Spleen (tissue), 7 donors: Measurements from ENCODE around the gene LGALS9.

Source experiments
- POLR2A ChIP-seq, 3 donors: fragments of 450-650 bp; IDR thresholded peaks; one replicate each; pipeline ENCODE4 v1.5.1; 2017; ENCODE audit warnings: antibody characterized with exemption in 3 of 3, mild to moderate bottlenecking in 1 of 3
- POLR2AphosphoS5 ChIP-seq, 3 donors: sonication (generic); formaldehyde crosslinking; IDR thresholded peaks; one replicate each; pipeline ENCODE4 v1.5.1; 2017; ENCODE audit warnings: antibody characterized with exemption in 3 of 3
- TF ChIP-seq, protein P1 (sequence below), 11 experiments: fragments of 200-600 bp in 7 of 11; fragments of 450-650 bp in 4 of 11; sonication (generic) in 4 of 11; IDR thresholded peaks in 8 of 11; conservative IDR thresholded peaks in 3 of 11; 1 replicate in 7 of 11; 2 replicates in 4 of 11; pipeline versions ENCODE4 v1.4.0 to v1.8.0; 2016 to 2021; ENCODE audit warnings: antibody characterized with exemption in 11 of 11, inconsistent platforms in 4 of 11, mild to moderate bottlenecking in 1 of 11
- donor health status: DM: no; HTN: no; CAD: no; lungs with moderate emphysema.
- donor health status: DM: no; HTN: no; CAD: no.
- donor health status: DM: no; HTN: no; CAD: no.

DNA sequence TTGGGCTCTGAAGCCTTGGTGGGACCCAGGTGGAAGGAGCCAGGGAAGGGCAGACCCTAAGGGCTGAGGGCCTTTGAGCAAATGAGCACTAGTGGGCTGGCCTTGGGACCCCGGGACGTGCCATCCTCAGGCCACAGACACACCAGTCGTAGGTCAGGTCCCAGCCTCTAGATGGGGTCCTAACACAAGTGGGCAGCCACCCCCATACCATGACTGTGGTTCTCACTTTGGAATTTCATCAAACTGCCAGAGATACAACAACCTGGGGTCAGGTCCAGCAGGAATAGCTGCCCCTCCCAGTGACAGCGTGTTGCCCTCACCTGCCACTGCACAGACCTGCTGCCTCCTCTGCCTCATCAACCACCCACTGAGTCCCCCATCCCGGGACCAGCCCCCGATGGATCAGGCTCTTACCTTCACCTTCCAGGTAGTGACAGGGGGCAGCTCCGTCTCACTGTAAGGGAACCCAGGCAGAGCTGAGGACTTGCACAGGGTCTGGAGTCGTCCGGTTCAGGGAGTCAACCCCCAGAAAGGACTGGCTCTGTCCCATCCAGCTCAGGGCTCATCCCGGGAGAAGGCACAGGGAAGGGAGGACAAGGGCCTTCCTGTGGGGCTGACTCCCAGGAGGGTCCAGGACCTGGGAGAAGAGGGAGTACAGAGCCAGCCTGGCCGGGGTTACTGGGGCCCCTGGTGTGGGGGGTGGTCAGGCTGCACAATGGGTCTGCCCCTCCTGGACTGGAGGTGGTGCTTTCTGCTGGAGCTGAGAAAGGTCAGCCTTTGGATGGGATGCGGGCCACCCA, 40.0 kb downstream of the LGALS9 start:
- TF ChIP-seq, protein P1, sequence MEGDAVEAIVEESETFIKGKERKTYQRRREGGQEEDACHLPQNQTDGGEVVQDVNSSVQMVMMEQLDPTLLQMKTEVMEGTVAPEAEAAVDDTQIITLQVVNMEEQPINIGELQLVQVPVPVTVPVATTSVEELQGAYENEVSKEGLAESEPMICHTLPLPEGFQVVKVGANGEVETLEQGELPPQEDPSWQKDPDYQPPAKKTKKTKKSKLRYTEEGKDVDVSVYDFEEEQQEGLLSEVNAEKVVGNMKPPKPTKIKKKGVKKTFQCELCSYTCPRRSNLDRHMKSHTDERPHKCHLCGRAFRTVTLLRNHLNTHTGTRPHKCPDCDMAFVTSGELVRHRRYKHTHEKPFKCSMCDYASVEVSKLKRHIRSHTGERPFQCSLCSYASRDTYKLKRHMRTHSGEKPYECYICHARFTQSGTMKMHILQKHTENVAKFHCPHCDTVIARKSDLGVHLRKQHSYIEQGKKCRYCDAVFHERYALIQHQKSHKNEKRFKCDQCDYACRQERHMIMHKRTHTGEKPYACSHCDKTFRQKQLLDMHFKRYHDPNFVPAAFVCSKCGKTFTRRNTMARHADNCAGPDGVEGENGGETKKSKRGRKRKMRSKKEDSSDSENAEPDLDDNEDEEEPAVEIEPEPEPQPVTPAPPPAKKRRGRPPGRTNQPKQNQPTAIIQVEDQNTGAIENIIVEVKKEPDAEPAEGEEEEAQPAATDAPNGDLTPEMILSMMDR (IDR thresholded peaks at IDR 0.05 in 8 of 11, conservative IDR thresholded peaks at IDR 0.05 in 3 of 11) = no peak
- TF ChIP-seq POLR2A (IDR thresholded peaks at IDR 0.05) = no peak
- TF ChIP-seq POLR2AphosphoS5 (IDR thresholded peaks at IDR 0.05) = no peak
